Coronary artery (tissue), 2 donors: ENCODE data around the gene ADIRF.
"Not testable (repeated sequence)": the region's sequence is repeated elsewhere in the genome, so short reads cannot be mapped to it uniquely, and the experiment has no call there.

Source experiments
- DNase-seq: peaks from one replicate; pipeline ENCODE4 v3.0.0-alpha.2; 2017; ENCODE audit warnings: low spot score
- H3K27ac ChIP-seq, 2 donors: fragments of 200-600 bp; sonication (generic); one replicate each; pipeline ENCODE4 v1.5.1; 2016 to 2019
- H3K4me3 ChIP-seq: fragments of 200-600 bp; sonication (generic); 2 replicates; pipeline ENCODE4 v1.5.1; 2016; ENCODE audit warnings: mild to moderate bottlenecking, moderate library complexity
- TF ChIP-seq, protein P1 (sequence below): fragments of 200-600 bp; sonication (generic); IDR thresholded peaks from one replicate; pipeline ENCODE4 v1.5.1; 2019; ENCODE audit warnings: antibody characterized with exemption

The ADIRF gene

DNA sequence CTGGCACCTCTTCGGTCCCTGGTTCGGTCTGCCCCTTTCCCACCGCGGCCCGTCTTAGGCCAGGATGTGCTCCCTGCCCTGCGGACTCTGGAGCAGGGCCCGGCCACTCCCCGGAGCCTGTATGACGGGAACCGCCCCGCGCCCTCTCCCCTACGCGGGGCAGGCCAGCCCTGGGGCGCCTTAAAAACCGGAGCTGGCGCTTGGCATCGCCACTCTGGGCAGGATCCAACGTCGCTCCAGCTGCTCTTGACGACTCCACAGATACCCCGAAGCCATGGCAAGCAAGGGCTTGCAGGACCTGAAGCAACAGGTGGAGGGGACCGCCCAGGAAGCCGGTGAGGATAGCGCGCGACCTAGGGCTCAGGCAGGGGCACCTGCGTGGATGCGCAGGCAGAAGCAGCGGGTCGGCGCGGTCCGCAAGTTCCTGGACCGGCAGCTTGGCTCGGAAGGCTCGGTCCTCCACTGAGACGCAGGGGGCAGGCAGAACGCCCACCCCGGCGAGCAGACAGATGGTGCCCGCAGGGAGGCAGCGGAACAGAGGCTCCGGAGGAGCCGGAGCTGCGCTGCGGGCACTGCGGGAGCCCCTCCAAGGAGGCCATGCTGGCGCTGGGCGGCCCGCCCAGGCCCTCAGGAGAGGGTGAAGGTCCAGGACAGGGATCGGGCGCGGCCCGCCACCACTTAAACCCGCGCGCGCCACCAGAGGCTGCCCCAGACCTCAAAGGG, at the start of gene ADIRF:
Gene ADIRF (plus strand): TSS at position 212 of the 723 bp plus-strand sequence. CDS start 63 bp downstream, at position 275.
- H3K27ac ChIP-seq: peak within 1 kb of the TSS; percentile 97 to 99
- H3K4me3 ChIP-seq: peak within 1 kb of the TSS; percentile 79
- TF ChIP-seq, protein P1, sequence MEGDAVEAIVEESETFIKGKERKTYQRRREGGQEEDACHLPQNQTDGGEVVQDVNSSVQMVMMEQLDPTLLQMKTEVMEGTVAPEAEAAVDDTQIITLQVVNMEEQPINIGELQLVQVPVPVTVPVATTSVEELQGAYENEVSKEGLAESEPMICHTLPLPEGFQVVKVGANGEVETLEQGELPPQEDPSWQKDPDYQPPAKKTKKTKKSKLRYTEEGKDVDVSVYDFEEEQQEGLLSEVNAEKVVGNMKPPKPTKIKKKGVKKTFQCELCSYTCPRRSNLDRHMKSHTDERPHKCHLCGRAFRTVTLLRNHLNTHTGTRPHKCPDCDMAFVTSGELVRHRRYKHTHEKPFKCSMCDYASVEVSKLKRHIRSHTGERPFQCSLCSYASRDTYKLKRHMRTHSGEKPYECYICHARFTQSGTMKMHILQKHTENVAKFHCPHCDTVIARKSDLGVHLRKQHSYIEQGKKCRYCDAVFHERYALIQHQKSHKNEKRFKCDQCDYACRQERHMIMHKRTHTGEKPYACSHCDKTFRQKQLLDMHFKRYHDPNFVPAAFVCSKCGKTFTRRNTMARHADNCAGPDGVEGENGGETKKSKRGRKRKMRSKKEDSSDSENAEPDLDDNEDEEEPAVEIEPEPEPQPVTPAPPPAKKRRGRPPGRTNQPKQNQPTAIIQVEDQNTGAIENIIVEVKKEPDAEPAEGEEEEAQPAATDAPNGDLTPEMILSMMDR: no peak
- peak; percentile 88 for DNase-seq

DNA sequence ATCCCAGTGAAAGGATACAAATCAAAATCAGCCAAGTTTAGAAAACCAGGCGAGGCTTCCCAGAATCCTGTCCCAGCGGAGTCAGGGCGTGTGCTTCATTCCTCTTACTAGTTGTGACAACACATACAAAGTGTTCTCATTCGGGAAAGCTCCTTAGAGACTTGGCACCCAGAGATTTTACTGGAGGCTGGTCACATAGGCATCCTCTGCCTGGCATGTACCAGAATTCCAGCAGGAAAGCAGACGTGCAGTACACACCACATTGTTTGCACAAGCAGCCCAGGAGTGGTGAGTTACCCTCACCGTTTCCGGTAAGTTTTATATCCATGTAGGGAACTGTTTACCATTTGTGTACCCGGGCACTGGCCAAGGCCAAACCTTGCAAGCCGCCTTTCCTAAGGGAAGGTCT, 45.7 kb upstream of the ADIRF start:
- peak overlapping the region in 1 of 2 donors; percentile 44 for H3K27ac ChIP-seq
- DNase-seq: no peak
- H3K4me3 ChIP-seq: no peak overlapping the region
- TF ChIP-seq, protein P1: no peak

DNA sequence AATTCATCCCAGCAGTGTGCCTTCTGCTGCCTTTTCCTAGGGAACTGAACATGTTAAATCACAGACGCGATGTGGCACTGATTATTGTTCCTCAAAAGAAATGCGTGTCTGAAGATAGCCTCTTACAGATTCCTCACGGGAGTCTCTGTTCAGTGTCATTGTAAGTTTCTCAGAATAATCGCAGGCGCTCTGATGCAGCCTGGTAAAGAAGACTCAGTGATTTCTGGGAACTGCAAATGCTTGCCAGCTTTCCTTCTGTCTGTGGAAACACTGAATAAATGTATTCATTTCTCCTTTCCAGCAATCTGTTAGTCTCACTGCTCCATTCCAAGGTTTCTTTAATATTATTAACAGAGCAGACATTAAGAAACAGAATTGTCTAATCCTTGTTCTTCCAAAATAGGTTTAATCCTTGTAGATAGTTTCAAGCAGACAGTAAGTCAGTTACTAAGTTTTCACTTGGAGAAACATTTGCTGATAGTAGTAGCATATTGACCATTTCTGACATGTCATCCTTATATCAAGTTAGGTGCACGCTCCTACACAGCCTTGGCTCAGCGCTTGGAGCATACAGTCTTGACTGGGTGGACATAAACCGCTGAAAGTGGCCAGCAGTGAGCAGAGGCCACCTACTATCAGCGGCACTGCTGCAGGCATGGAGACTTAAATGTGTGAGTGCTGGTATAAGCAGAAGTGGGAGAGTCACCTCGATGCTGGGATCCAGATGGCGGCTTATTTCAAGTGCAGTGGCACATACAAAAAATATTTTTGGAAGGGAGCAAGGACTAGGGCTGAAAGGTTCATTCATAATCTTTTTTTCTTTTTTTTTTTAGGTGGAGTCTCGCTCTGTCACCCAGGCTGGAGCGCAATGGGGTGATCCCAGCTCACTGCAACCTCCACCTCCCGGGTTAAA, 38.6 kb upstream of the ADIRF start:
- H3K4me3 ChIP-seq: no peak overlapping the region
- TF ChIP-seq, protein P1: no peak
- peak; percentile 40 for DNase-seq
- no peak overlapping the region for H3K27ac ChIP-seq

GRCh38 chr10:86931872-86932271, 36.4 kb upstream of the ADIRF start:
- TF ChIP-seq, protein P1: no peak
- DNase-seq: no peak
- Histone ChIP-seq H3K27ac (peak overlapping the region in 1 of 2 donors; percentile 48), H3K4me3 (no peak overlapping the region)

DNA sequence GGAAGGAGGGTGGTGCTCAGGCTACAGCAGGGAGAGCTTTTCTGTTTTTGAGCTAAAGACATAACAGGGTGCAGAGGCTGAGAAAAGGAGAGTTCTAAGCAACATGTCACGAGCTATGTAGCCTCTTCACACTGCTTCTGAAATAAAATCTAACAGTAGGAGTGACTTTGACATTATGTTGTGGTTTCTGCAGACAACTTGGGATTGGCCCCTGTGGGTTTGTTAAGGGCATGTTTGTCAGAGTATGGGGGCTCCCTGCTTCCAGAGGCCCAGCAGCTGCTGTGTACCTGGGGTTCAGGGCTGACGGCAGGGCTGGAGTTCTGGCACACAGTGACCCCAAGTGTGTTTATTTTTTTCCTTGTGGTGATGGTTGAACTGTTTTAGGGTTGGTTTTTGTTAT, 35.6 kb upstream of the ADIRF start:
- TF ChIP-seq, protein P1: no peak
- H3K27ac ChIP-seq: peak overlapping the region in 1 of 2 donors; percentile 48
- peak; percentile 41 for DNase-seq
- no peak overlapping the region for H3K4me3 ChIP-seq

- H3K4me3 ChIP-seq, H3K27ac ChIP-seq: not testable (repeated sequence)
- peak; percentile 33 for DNase-seq
Measured at GRCh38 chr10:86934162-86934711, 34.0 kb upstream of the ADIRF start.
